T follicular helper cell (primary cell): ENCODE data around the gene FNDC3A.

Source experiments
- DNase-seq: peaks from one replicate; pipeline ENCODE4 v3.0.0-alpha.2; 2020; ENCODE audit warnings: low read depth

The FNDC3A gene

GRCh38 chr13:49216334-49216733, 240.6 kb downstream of the FNDC3A start:
- DNase-seq: no peak

DNA sequence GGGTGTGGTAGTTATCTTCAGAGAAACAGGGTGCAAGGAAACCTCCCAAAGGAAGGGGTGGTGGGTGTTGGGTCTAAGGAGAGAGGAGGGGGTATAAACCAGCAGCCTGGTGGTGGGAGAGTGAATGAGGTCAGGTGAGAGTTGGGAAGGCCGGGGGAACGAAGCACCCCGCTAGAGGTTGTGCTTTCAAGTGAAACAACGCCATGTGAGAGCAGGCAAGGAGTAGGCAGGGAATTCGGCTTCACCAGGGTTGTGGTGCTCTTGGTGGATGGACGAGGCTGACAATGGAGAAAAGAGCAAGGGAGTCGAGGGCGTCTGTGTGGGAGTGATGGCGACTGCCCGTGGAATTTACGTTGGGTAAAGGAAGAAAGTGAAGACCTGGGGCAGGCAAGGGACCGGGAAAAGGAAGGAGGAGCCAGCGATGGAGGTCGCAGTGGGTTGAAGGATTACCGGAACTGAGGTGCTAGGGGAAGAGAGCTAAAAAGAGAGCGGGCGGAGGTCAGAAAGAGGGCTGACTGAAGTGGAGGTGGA, 242.3 kb downstream of the FNDC3A start:
- no peak for DNase-seq

GRCh38 chr13:49218493-49219051, 242.9 kb downstream of the FNDC3A start:
- no peak for DNase-seq

- DNase-seq: no peak
Observed at GRCh38 chr13:49219647-49220035, 243.9 kb downstream of the FNDC3A start.

DNA sequence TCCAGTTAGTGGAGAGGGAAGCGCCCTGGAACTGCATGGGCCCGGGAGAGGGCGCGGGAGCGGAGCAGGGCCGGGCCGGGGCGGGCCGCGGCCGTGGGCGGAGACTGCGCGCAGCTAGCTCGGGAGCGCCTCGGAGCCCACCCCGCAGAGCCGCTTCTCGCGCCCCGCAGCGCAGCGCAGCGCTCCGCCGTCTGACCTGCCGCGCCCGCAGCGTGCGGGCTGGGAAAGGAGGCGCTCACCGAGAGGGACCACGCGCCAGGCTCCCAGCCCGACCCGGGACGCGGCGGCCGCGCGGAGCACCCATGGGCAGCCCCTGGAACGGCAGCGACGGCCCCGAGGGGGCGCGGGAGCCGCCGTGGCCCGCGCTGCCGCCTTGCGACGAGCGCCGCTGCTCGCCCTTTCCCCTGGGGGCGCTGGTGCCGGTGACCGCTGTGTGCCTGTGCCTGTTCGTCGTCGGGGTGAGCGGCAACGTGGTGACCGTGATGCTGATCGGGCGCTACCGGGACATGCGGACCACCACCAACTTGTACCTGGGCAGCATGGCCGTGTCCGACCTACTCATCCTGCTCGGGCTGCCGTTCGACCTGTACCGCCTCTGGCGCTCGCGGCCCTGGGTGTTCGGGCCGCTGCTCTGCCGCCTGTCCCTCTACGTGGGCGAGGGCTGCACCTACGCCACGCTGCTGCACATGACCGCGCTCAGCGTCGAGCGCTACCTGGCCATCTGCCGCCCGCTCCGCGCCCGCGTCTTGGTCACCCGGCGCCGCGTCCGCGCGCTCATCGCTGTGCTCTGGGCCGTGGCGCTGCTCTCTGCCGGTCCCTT, 244.5 kb downstream of the FNDC3A start, which contains the start of gene MLNR:
Gene MLNR (plus strand): TSS at position 303 of the 820 bp plus-strand sequence. CDS start 0 bp downstream, at position 303.
- DNase-seq: no peak

DNA sequence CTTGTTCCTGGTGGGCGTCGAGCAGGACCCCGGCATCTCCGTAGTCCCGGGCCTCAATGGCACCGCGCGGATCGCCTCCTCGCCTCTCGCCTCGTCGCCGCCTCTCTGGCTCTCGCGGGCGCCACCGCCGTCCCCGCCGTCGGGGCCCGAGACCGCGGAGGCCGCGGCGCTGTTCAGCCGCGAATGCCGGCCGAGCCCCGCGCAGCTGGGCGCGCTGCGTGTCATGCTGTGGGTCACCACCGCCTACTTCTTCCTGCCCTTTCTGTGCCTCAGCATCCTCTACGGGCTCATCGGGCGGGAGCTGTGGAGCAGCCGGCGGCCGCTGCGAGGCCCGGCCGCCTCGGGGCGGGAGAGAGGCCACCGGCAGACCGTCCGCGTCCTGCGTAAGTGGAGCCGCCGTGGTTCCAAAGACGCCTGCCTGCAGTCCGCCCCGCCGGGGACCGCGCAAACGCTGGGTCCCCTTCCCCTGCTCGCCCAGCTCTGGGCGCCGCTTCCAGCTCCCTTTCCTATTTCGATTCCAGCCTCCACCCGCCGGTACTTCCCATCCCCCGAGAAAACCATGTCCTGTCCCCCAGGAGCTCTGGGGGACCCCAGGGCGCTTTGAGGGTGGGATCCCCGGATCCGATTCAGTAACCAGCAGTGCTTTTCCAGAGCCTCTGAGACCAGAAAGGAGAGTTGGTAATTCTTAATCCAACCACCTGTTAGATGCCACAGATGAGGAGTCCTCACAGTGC, 245.3 kb downstream of the FNDC3A start:
- no peak for DNase-seq

- DNase-seq: no peak
Observed at GRCh38 chr13:49221590-49221965, 245.9 kb downstream of the FNDC3A start.

GRCh38 chr13:49225223-49226042, 249.7 kb downstream of the FNDC3A start:
- DNase-seq: no peak

GRCh38 chr13:49226613-49227012, 250.9 kb downstream of the FNDC3A start:
- DNase-seq: no peak

DNA sequence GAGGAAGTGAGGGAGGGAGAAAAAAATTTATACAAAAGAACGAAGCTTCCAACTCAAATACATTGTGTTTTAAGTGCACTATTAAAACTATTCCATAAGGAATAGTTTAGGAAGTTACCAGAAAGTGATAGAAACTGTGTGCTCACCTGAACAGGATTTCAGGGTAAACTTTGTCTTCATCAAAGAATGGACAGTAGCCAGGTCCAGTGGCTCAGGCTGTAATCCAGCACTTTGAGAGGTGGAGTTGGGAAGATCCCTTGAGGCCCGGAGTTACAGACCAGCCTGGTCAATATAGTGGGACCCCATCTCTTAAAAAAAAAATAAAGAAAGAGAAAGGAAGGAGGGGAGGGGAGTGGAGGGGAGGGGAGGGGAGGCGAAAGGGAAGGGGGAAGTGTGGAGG, 259.0 kb downstream of the FNDC3A start:
- DNase-seq: no peak

GRCh38 chr13:49235856-49236431, 260.2 kb downstream of the FNDC3A start:
- no peak for DNase-seq

GRCh38 chr13:49238621-49239020, 262.9 kb downstream of the FNDC3A start:
- DNase-seq: no peak

- DNase-seq: peak; percentile 15
Observed at GRCh38 chr13:49240017-49240416, 264.3 kb downstream of the FNDC3A start.

- DNase-seq: no peak
Observed at GRCh38 chr13:49241296-49241695, 265.6 kb downstream of the FNDC3A start.

DNA sequence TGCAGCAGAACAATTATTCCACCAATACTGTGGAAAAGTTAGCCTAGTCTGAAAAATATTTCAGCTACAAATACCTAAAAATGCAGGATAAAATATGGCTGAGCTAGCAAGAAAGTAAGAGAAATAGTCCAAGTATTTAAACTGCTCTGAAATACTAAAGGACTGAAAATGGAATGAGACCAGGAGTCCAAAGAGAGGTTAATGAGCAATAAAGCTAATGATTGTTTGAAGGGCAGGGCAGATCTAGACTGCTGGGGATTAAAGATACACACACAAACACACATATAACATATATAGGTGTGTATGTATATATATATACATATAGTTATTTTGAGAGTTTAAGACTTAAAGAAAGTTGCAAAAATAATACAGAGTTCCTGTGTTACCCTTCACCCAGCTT, 269.4 kb downstream of the FNDC3A start:
- DNase-seq: no peak

DNA sequence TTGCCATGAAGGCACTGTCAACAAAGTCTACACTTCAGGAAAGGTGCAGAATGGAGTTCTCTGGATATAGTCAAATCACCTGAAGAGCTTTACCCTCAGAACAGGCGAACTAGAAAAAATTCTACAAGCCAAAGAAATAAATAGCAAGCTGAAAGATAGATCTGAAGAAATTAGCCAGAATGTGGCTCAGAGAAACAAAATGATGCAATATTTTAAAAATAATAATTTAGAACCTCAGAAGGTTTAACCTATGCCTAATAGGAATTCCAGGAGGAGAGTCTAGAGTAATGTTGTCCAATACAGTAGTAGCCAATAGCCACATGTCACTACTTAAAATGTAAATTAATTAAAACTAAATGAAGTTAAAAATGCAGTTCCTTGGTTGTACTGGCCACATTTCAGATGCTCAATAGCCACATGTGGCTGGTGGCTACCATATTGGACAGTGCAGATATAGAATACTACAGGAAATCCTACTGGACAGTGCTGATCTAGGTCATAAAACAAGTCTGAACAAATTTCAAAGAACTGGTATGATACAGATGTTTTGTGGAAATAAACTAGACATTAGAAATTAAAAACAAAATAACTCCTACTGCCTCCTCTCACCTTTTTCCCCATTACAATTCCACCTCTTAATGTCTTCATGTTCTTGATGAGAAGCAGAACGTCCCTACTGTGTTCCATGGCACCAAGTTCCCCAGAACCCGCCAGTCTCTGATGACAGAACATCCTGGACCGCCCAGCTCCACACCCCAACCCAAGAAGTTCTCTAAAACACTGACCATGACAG, 271.3 kb downstream of the FNDC3A start:
- DNase-seq: no peak

DNA sequence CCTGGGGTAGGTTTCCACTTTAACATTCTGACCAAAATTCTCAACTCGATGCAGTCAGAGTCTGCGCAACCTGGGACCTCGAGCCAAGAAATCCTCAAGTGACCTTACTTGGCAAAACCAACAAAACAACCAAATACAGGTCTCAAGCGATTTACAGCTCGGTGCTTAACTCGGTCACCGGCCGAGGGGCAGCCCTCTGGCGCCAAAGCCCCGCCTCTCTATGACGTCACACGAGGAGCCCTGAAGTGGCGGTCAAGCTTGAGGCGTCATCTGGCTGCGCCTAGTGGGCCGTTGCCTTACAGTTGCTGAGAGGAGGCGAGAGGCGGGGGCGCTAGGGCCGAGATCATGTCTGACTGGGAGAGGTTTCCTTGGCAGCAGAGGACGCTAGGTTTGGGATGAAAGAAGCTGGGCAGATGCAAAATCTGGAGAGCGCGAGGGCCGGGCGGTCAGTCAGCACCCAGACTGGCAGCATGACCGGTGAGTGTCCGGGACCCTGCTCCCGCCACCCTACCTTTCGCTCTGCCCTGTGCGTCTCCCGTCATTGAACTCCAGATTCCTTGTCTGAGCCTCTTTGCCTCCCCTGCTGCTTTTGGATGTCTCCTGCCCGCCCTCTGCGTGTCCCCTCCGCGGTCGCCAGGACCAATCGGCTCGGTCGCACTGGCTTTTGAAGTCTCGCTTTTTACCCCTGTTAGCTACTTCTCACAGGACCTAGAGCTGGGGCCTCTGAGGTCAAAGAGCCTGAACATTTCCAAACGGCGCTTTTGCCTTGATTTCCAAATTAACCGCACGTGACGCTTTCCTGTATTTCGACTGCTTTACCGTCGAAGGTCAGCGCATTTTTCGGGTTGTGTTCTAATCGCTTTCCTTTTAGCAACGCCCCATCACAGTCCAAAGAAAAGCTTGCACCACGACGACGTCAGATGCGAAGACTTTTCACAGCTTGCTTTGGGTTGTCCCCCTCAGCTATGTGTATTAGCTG, 272.2 kb downstream of the FNDC3A start, which contains the start of gene CDADC1:
Gene CDADC1 (plus strand): TSS at position 283 of the 979 bp plus-strand sequence. CDS start 113 bp downstream, at position 396.
- peak; percentile 60 for DNase-seq

- no peak for DNase-seq
Observed at GRCh38 chr13:49248622-49249002, 272.9 kb downstream of the FNDC3A start.

- no peak for DNase-seq
Observed at GRCh38 chr13:49251326-49251725, 275.6 kb downstream of the FNDC3A start.
